ENCODE results near the gene LRRC2.

The LRRC2 gene

DNA sequence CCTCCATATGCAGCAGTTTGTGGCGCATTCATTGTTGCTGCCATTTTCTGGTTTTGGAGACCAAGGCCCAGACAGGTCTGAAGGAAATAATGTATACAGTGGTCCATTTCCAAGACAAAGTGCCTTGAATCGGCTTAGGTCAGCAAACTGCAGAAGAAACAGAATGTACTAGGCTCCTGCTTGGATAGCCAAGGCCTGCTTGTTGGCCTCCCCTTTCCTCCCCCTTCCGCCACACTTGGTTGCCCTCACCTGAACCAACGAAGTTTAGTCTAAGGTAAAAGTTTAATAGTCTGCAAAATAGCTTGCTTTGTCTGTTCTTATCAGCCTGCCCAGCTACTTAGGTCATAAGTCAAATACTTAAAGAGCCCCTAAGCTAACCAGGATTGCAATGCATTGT is 80.3 kb downstream of the LRRC2 start:
- no peak overlapping the region for H3K4me3 ChIP-seq (ENCODE audit: low read depth, low read length)
- TF ChIP-seq, protein P1, sequence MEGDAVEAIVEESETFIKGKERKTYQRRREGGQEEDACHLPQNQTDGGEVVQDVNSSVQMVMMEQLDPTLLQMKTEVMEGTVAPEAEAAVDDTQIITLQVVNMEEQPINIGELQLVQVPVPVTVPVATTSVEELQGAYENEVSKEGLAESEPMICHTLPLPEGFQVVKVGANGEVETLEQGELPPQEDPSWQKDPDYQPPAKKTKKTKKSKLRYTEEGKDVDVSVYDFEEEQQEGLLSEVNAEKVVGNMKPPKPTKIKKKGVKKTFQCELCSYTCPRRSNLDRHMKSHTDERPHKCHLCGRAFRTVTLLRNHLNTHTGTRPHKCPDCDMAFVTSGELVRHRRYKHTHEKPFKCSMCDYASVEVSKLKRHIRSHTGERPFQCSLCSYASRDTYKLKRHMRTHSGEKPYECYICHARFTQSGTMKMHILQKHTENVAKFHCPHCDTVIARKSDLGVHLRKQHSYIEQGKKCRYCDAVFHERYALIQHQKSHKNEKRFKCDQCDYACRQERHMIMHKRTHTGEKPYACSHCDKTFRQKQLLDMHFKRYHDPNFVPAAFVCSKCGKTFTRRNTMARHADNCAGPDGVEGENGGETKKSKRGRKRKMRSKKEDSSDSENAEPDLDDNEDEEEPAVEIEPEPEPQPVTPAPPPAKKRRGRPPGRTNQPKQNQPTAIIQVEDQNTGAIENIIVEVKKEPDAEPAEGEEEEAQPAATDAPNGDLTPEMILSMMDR (IDR thresholded peaks at IDR 0.05; ENCODE audit: low read depth, low read length), result no peak

DNA sequence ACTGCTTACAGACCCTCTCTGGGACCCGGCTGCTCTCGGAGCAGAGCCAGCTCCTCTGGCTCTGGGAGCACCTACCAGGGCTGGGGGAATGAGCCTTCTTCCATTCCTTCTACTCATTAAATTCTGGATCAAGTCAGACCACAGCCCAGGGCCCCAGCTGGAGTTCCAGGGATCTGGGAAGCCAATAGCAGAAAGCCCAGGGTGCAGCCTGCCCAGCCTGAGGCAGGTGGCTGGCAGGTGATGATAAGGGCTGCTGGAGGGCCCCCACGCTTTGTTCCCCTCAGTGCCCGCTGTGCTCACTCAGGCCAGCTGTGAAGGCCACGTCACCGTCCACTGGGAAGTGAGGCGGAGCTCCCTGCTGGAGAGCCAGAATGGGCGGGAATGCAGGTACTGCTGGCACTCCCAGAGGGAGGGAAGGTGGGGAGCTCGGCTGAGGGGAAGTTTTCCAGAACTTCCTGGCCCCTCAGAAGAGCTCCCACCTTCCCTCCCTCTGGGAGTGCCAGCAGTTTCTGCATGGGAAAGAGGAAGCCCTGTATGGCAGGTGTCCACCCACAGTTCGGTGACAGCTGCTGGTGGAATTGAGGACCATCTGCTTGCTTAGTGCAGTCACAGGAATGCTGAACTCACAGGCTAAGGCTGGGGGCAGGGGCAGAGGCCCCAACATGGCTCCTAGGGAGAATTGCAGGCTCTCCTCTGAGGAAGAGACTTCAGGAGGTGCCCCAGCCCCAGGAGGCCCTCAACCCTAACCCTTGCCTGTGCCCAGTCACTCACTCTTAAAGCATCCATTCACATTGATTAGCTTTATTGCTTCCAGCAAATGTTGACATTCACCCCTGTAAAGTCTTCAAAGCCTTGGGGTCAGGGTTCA is 81.0 kb downstream of the LRRC2 start:
- H3K4me3 ChIP-seq (ENCODE audit: low read depth, low read length), result no peak overlapping the region
- TF ChIP-seq, protein P1 (IDR thresholded peaks at IDR 0.05; ENCODE audit: low read depth, low read length), result no peak

DNA sequence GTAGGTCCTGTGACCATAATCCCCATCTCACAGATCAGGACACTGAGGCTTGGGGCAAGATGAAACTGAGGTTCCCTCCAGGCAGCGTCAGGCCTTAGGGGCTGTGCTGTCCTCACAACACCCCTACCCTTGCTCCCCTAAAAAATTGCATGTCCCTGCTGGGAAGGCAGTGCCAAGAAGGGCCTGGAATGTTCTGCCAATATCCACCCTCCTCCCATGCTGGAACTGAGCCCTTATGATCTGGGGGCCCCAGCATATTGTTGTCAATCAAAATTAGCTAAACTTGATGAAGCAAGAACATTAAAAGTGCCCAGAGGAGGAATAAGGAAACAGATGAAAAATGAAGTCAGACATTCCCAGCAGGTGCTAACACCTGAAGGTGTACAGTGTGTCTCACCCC is 81.7 kb downstream of the LRRC2 start:
- H3K4me3 ChIP-seq (ENCODE audit: low read depth, low read length), result no peak overlapping the region

DNA sequence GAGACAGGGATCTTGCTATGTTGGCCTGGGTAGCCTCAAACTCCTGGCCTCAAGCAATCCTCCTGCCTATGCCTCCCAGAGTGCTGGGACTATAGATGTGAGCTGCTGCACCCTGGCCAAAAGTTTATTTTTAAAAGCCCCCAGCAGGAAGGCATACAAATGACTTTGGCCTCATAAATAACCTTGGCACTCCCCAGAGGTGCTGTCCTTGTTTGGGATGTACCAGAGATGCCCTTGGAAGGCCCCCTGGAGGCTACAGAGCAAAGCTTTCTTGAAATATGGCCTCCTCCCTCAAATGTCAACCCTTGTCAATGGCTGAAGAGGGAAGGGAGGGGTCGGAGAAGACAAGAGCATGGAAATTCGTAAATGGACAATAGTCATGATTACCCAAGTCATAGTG is 82.3 kb downstream of the LRRC2 start:
- H3K4me3 ChIP-seq (ENCODE audit: low read depth, low read length), result no peak overlapping the region

More for the DNA sequence above, 81.7 kb downstream of the LRRC2 start:
- TF ChIP-seq, protein P1 (IDR thresholded peaks at IDR 0.05; ENCODE audit: low read depth, low read length), result no peak

DNA sequence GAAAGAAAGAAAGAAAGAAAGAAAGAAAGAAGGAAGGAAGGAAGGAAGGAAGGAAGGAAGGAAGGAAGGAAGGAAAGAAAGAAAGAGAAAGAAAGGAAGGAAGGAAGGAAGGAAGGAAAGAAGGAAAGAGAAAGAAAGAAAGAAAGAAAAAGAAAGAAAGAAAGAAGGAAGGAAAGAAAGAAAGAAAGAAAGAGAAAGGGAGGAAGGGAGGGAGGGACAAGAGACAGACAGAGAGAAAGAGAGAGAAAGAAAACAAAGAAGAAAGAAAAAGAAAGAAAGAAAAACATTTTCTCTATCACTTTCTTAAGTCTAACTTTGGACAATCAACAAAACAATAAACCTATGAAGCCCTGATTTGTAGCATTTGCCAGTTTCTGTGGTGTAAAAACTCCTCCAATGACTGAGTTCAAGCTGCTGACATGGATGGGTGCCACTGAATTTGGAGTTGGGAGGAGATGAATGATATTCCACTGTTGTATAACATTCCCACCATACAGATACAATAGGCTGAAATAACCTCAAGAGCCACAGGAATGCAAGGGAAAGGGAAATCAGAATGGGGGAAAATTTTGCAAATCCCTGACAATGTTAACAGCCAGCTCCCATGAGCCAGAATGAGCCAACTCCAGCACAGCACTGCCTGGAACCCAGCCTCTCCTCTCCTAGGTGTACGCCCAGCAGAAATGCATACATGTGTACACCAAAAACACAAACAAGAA is 83.3 kb downstream of the LRRC2 start:
- TF ChIP-seq, protein P1 (IDR thresholded peaks at IDR 0.05; ENCODE audit: low read depth, low read length), result no peak
- H3K4me3 ChIP-seq (ENCODE audit: low read depth, low read length), result no peak overlapping the region

More for the DNA sequence above, 82.3 kb downstream of the LRRC2 start:
- TF ChIP-seq, protein P1 (IDR thresholded peaks at IDR 0.05; ENCODE audit: low read depth, low read length), result no peak

DNA sequence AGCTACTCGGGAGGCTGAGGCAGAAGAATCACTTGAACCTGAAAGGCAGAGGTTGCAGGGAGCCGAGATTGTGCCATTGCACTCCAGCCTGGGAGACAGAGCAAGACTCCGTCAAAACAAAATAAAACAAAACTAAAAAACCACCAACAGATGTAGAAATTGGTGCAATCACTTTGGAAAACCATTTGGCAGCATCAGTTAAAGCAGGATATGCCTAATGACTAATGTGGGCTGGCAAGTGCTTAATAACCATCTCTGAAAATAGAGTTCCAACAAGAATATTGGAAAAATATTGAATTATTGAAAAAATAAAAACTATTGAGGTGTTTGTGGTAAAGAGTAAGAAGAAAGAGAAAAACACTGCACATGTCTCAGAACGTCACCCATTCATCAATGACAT is 84.5 kb downstream of the LRRC2 start:
- TF ChIP-seq, protein P1 (IDR thresholded peaks at IDR 0.05; ENCODE audit: low read depth, low read length), result no peak

More for the DNA sequence above, 84.5 kb downstream of the LRRC2 start:
- H3K4me3 ChIP-seq (ENCODE audit: low read depth, low read length), result no peak overlapping the region
